ENCODE measurements around the gene NR2C2AP.
A peak's percentile ranks its signal among the peaks of the same experiment; 100 is the strongest.
"Not testable (repeated sequence)": the region's sequence is repeated elsewhere in the genome, so short reads cannot be mapped to it uniquely, and the experiment has no call there.

The NR2C2AP gene

DNA sequence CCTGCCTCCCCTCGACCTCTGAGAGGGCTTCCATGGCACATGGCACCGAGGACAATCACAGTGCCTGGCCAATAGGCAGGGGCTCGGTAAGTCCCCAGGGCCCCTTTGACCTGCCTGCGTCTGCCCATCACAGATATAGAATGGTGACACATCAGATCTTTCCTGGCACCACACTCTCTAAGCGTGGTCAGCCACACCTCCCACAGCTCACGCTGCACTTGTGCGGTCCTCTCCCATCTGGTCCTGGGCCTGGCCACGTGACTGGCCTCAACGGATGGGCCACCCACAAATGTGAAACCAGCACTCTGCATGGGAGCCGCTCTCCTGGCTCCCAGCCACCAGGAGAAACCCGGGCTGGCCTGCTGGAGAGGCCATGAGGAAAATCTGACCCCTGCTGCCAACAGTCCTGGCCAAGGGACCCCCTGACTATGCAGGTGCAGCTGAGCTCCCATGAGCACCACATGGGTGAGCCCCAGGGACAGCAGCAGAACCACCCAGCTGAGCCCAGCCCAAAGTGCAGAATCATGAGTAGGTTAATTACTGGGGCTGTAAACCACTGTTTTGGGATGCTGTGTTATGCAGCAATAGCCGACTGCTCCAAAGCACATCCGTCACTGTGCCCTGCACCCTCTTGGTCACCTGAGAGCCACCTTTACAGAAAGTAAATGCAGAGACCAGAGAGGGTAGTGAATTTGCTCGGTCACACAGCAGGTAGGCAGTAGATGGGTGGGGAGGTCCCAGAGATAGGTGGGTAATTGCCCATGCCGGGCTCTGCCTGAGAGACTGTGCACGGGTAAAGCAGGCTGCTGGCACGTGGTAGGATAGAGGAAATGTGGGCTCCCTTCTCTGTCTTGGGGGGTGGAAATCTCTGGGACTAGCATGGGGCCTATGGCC is 23.4 kb downstream of the NR2C2AP start:
- DNase-seq = no peak

- DNase-seq = no peak
Measured at GRCh38 chr19:19176950-19177349, 26.3 kb downstream of the NR2C2AP start.

DNA sequence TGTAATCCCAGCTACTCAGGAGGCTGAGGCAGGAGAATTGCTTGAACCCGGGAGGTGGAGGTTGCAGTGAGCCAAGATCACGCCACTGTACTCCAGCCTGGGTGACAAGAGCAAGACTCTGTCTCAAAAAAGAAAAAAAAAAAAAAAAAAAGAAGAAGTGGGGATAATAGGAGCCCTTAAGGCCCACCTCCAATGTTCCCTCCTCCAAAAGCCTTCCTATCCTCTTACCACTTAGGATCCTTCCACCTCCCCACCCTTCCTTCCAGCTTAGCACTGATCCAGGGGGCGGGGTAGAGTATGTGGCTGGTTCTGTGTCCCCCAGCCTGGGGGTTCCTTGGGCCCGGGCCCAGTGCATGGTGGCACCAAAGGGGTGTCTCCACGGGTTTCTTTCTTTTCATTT is 30.0 kb downstream of the NR2C2AP start:
- not testable (repeated sequence) for DNase-seq

GRCh38 chr19:19171821-19172532 is 31.2 kb downstream of the NR2C2AP start:
- no peak for DNase-seq

GRCh38 chr19:19170873-19171672 is 32.1 kb downstream of the NR2C2AP start:
- DNase-seq = no peak

- peak; percentile 78 for DNase-seq
Measured at GRCh38 chr19:19170053-19170872, 33.0 kb downstream of the NR2C2AP start, which contains the start of gene MEF2B. MEF2B (minus strand) TSS chr19:19170263; CDS start chr19:19150735, 19,528 bp downstream.

DNA sequence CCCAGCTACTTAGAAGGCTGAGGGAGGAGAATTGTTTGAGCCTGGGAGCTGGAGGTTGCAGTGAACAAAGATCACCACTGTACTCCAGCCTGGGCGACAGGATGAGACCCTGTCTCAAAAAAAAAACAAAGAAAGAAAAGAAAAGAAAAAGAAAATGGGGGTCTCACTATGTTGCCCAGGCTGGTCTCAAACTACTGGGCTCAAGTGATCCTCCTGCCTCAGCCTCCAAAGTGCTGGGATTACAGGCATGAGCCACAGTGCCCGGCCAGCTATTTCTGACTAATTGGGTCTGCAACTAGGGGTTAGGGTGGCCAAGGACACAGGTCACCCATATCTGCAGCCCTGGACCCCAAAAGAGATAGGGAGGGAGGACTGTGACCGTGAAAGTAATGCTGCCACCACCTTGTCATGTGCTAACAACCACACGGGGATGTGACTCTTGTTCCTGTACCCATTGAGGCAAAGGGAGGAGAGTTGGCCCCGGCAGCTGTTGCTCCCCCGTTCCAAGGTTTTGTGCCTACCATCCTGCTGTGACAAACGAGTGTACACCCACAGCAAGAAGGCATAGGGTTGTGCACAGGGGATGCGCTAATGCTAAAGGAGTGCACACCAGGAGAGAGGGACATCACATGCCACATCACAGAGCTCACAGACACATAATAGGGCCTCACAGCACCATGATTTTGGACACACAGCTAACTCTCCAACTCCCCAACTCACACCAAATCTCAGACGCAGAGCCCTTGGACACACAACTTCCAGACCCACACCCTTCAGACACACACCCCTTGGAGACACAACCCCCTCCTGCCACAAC is 33.8 kb downstream of the NR2C2AP start:
- DNase-seq = no peak

GRCh38 chr19:19167612-19168011 is 35.6 kb downstream of the NR2C2AP start:
- no peak for DNase-seq

GRCh38 chr19:19165396-19165795 is 37.8 kb downstream of the NR2C2AP start:
- no peak for DNase-seq

DNA sequence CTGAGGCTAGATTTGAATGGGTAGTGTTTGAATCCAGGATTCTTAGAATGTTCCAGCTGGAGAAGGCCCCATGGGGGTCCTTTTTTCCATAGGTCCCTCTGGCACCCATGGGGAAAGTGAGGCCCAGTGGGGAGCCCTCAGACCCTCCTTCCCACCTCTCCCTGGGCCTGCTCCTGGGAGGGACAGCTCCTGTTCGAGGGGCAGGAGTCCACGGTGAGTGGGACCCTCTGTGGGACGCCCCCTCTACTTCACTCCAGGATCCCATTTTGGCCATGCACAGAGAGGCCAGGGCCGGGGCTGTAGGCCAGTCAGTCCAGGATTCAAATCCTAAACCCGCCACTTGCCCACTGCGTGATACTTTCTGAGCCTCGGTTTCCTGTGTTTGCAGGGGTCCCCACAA is 40.7 kb downstream of the NR2C2AP start:
- DNase-seq = no peak

- no peak for DNase-seq
Measured at GRCh38 chr19:19160461-19161035, 42.7 kb downstream of the NR2C2AP start.

DNA sequence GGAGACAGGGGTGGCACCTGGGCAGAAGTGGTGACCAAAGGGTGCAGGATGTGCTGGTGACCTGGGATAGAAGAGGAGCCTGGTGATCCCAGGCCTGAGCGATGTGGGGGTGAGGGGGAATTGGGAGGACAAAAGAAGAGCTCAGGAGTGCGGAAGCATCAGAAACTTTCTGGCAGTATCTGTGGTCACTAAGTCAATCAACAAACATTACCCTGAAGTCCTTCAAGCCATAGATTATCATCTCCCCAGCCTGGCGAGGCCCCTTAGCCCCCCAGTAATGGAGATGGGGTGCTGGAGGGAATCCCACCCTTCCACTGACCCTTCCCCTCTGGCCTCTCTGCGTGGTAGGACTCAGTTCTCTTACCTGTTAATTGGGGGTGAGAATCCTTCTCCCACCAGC is 43.7 kb downstream of the NR2C2AP start:
- no peak for DNase-seq

DNA sequence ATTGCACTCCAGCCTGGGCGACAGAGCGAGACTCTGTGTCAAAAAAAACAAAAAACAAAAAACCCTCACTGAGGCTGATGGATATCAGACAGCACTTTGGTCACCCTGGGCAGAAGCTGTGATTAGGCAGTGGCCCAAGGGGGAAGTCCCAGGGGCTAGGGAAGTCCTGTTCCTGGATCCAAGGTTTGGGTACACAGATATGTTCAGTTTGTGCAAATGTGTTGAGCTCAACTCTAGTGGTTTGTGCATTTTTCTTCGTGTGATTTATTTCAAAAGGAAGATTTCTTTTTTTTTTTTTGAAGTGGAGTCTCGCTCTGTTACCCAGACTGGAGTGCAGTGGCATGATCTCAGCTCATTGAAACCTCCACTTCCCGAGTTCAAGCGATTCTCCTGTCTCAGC is 45.4 kb downstream of the NR2C2AP start:
- no peak for DNase-seq

DNA sequence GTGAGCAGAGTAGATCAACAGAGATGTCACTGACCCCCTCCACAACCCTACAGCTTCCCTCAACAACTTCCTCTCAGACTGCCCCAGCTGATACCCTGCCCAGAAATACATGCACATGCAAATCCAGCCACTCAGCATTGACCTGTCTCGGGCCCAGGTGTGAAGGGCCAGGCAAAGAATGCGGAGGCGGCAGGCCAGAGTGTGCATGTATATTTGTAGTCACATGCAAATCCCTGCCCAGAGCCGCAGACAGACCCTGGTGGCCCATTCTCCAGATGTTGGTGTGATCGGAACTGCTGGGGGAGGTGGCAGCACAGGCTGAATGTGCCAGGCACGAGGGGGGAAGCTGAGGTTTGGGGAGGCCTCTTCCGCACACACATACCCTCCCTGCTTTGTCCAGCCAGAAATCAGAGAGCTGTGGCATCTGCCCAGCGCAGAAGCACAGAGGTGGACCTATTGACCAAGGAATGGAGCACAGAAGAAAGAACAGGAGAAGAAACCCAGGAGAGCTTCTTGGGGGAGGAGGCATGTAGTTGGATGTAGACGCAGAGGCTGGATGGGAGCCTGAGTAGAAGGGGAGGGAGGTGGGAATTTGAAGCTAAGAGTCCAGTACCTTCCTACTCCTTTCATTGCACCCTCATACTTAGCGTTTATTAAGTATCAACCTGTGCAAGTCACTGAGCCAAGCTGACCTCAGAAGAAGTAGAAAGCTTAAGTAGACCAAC is 47.6 kb downstream of the NR2C2AP start:
- DNase-seq = no peak

- DNase-seq = no peak
Measured at GRCh38 chr19:19154768-19155494, 48.3 kb downstream of the NR2C2AP start.

DNA sequence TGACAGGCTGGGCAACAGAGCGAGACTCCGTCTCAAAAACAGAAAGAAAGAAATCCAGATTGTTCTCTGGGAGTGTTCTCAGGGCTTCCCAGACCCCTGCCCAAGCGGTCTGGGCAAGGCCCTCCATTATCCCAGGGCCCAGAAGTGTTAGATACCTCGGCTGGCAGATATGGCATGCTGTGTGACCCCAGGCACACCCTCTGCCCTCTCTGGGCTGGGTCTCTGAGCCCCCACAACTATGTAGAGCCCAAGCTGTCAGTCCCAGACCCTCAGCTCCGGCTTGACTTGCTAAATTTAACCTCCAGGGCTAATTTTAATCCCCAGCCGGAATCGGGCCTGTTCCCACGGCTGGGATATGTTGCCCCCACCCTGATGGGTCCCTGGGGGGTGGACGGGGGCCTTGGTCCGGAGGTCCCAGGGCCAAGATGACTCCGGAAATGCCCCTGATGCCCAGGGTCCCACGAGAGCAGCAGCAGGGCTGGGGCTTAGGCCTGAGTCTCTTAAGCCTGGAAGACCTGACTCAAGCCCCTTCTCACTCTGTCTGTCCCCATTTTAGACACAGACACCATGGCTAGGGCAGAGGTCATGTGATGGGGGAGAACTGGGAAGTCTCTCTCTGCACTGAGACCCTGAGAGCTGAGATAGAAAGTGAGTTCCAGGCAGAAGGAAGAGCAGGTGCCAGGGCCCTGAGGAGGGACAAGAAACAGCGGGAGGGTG is 50.4 kb downstream of the NR2C2AP start:
- no peak for DNase-seq

DNA sequence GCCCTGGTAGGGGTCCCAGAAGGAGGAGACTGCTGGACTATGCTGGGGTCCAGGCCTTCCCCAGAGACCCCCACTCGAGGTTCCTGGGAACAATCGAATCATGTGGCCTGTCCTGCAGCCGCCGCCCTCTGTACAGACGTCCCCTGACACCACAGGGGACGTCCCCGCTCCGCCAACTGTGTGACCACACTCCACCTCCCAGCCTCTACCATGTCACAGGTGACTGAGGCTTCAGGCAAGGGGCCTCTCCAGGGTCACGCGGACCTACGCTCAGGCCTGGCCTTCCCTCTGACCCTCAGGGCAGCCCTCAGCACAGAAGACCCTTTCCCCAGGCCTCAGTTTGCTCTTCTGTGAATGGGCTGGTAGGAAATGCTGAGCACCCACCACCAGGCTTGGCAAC is 51.8 kb downstream of the NR2C2AP start:
- DNase-seq = no peak

All from CD4-positive, alpha-beta T cell treated with Interleukin-10 for 1 hour (primary cell).